ENCODE measurements around the gene NELFE. TPM values are rescaled to one million over a fixed set of nuclear protein-coding genes. Genes with fewer than 3 reads are reported as not detected.

The NELFE gene
- total and polyA plus RNA-seq, 3 donors from 2014 or later: 181 to 292 (median 219) TPM

GRCh38 chr6:31954511-31954910 is 4.3 kb downstream of the NELFE start:
- intact Hi-C loops (cut with DNase I; ENCODE audit: low total_unique reads): loop anchor here (10.0 kb wide), 1 partner anchor 170 kb away; the partner anchor contains the start of gene ATF6B
- WGBS, 2 donors: 95 to 96% methylated on average over 28 of the region's 28 CpGs

GRCh38 chr6:31952890-31953289 is 5.9 kb downstream of the NELFE start:
- intact Hi-C loops (cut with DNase I; ENCODE audit: low total_unique reads): loop anchor here (10.0 kb wide), 1 partner anchor 172 kb away; the partner anchor contains the start of gene ATF6B
- H3K36me3 ChIP-seq (ENCODE audit: low read depth, missing control alignments): no peaks in the 10 kb centered on the region
- no peak overlapping the region for H3K4me3 ChIP-seq
- no peak for TF ChIP-seq CTCF (IDR thresholded peaks at IDR 0.05)
- TF ChIP-seq POLR2A (IDR thresholded peaks at IDR 0.05): no peak
- no peak for DNase-seq
- no peaks in the 10 kb centered on the region for H3K27me3 ChIP-seq
- H3K9me3 ChIP-seq: no peaks in the 10 kb centered on the region
- peaks cover 5% of the 10 kb centered on the region for H3K4me1 ChIP-seq
- no peak overlapping the region for H3K27ac ChIP-seq
- 79 to 81% methylated on average over 5 of the region's 5 CpGs for WGBS, 2 donors

More at GRCh38 chr6:31954511-31954910, 4.3 kb downstream of the NELFE start:
- peaks cover 9% of the 10 kb centered on the region for H3K4me1 ChIP-seq
- TF ChIP-seq CTCF (IDR thresholded peaks at IDR 0.05): no peak
- no peak for TF ChIP-seq POLR2A (IDR thresholded peaks at IDR 0.05)
- no peaks in the 10 kb centered on the region for H3K36me3 ChIP-seq (ENCODE audit: low read depth, missing control alignments)
- H3K4me3 ChIP-seq: no peak overlapping the region
- H3K27me3 ChIP-seq: no peaks in the 10 kb centered on the region
- no peak overlapping the region for H3K27ac ChIP-seq
- H3K9me3 ChIP-seq: no peaks in the 10 kb centered on the region
- no peak for DNase-seq

- Histone ChIP-seq H3K4me3 (no peak overlapping the region), H3K27ac (peak overlapping the region in 1 of 2 donors; percentile 8), H3K27me3 (no peaks in the 10 kb centered on the region), H3K9me3 (no peaks in the 10 kb centered on the region), H3K36me3 (ENCODE audit: low read depth, missing control alignments) (no peaks in the 10 kb centered on the region), H3K4me1 (no peaks in the 10 kb centered on the region)
- intact Hi-C loops (cut with DNase I; ENCODE audit: low total_unique reads): loop anchor here (10.0 kb wide), 1 partner anchor 173 kb away; the partner anchor contains the start of gene ATF6B
- TF ChIP-seq POLR2A (IDR thresholded peaks at IDR 0.05) (no peak), CTCF (IDR thresholded peaks at IDR 0.05) (peak; percentile 61 to 78 (median 65))
- peak; percentile 80 for DNase-seq
- 60 to 61% methylated on average over 5 of the region's 5 CpGs for WGBS, 2 donors
Observed at GRCh38 chr6:31952140-31952805, 6.5 kb downstream of the NELFE start.

GRCh38 chr6:31949926-31950548 is 8.7 kb downstream of the NELFE start:
- Histone ChIP-seq H3K27ac (peak overlapping the region in 1 of 2 donors; percentile 11), H3K4me1 (peaks cover 10% of the 10 kb centered on the region), H3K9me3 (no peaks in the 10 kb centered on the region), H3K4me3 (no peak overlapping the region), H3K27me3 (no peaks in the 10 kb centered on the region), H3K36me3 (ENCODE audit: low read depth, missing control alignments) (no peaks in the 10 kb centered on the region)
- DNase-seq: no peak
- TF ChIP-seq CTCF (IDR thresholded peaks at IDR 0.05): no peak
- no peak for TF ChIP-seq POLR2A (IDR thresholded peaks at IDR 0.05)
- 81 to 83% methylated on average over 7 of the region's 7 CpGs for WGBS, 2 donors
- intact Hi-C loops (cut with DNase I; ENCODE audit: low total_unique reads): loop anchor here (10.0 kb wide), 1 partner anchor 175 kb away; the partner anchor contains the start of gene ATF6B
